Astrocyte of the cerebellum (primary cell): Measurements from ENCODE around the gene THAP4.

ENCODE experiments used
- DNase-seq: peaks from one replicate; pipeline ENCODE4 v3.0.0-alpha.2; 2011; ENCODE audit warnings: low read depth
- H3K4me3 ChIP-seq: 2 replicates; pipeline ENCODE4 v1.5.1; 2011; ENCODE audit warnings: mild to moderate bottlenecking, low read depth, low read length, moderate library complexity
- in situ Hi-C: cut with HindIII; loops from 2 replicates; pipeline ENCODE4 v1.10.0; 2017; ENCODE audit warnings: low sequenced_read_pairs
- TF ChIP-seq, protein P1 (sequence below): IDR thresholded peaks from 2 replicates; pipeline ENCODE4 v1.5.1; 2012; ENCODE audit warnings: low read length, low read depth, moderate library complexity, mild to moderate bottlenecking; ENCODE audit errors: missing control alignments

THAP4 gene

GRCh38 chr2:241641631-241642030, 4.7 kb upstream of the THAP4 start:
- DNase-seq: no peak
- TF ChIP-seq, protein P1, sequence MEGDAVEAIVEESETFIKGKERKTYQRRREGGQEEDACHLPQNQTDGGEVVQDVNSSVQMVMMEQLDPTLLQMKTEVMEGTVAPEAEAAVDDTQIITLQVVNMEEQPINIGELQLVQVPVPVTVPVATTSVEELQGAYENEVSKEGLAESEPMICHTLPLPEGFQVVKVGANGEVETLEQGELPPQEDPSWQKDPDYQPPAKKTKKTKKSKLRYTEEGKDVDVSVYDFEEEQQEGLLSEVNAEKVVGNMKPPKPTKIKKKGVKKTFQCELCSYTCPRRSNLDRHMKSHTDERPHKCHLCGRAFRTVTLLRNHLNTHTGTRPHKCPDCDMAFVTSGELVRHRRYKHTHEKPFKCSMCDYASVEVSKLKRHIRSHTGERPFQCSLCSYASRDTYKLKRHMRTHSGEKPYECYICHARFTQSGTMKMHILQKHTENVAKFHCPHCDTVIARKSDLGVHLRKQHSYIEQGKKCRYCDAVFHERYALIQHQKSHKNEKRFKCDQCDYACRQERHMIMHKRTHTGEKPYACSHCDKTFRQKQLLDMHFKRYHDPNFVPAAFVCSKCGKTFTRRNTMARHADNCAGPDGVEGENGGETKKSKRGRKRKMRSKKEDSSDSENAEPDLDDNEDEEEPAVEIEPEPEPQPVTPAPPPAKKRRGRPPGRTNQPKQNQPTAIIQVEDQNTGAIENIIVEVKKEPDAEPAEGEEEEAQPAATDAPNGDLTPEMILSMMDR: no peak
- H3K4me3 ChIP-seq: no peak overlapping the region
- in situ Hi-C loops: no loop called here

DNA sequence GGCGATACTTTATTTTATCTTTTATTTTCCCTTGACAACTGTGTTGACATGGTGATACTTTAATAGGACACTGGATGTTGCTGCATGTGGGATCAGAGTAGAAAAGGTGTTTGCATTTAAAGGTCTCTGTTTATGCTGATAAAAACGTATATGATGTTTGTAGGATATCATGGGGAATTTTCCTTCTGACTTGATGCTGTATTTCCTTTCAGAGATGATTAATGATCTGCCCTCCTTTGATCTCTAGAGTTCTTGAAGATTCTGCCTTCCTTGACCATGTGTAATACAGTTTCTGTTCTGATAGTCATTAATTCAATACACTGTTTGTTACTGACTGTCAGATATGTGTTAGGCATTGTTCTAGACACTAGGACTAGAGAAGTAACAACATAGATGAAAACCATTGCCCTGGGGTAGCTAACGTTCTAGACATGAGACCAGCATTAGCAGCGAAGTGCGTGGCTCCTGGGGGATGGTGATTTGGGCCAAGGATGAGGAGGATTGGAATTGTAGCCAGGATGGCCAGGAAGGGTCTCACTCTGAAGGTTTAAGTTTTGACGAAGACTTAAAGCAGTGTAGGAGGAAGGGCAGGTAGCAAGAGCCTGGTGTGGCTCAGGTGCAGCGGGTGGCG, 3.3 kb upstream of the THAP4 start:
- H3K4me3 ChIP-seq: no peak overlapping the region
- TF ChIP-seq, protein P1: no peak
- in situ Hi-C loops: no loop called here
- DNase-seq: no peak

DNA sequence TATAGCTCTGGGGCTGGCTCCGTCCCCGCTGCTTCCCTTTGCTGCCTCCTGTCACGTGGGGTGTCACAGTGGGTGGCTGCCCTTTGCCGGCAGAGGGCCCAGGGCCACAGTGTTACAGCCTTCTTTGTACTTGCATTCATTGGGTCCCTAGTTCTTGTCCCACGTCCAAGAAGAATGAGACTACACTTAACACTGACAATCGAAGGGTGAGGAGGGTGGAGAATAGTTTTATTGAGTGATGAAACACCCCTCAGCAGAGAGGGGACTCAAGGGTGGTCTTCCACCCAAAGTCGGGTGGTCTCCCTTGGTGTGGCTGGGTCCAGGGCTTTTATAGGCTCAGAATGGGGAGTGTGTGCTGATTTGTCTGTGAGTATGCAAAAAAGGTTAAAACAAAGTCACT, 2.4 kb upstream of the THAP4 start:
- no peak for DNase-seq
- H3K4me3 ChIP-seq: no peak overlapping the region
- TF ChIP-seq, protein P1: no peak
- in situ Hi-C loops: no loop called here

DNA sequence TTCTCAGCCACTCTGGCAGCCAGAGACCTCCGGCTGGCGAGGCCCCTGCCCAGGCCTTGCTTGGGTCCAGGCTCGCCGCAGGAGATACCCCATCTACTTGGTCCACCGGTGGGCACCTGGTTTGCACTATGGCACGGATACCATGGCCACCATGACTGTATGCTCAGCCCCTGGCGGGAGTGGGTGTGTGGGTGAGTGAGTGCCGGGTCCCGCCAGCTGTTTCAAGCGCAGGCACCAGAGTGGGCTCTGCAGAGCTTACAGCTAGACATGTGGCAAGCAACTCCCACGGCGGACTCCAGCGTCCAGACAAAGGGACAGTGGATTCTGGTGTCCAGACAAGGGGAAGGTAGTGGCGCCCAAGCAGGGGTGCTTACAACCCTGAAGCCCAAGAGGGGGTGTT, 2.0 kb upstream of the THAP4 start:
- TF ChIP-seq, protein P1: no peak
- DNase-seq: no peak
- in situ Hi-C loops: no loop called here
- H3K4me3 ChIP-seq: peak overlapping the region; percentile 86

- TF ChIP-seq, protein P1: no peak
- in situ Hi-C loops: no loop called here
- DNase-seq: no peak
- H3K4me3 ChIP-seq: peak overlapping the region; percentile 86
Measured at GRCh38 chr2:241637795-241638660, 1.1 kb upstream of the THAP4 start.

DNA sequence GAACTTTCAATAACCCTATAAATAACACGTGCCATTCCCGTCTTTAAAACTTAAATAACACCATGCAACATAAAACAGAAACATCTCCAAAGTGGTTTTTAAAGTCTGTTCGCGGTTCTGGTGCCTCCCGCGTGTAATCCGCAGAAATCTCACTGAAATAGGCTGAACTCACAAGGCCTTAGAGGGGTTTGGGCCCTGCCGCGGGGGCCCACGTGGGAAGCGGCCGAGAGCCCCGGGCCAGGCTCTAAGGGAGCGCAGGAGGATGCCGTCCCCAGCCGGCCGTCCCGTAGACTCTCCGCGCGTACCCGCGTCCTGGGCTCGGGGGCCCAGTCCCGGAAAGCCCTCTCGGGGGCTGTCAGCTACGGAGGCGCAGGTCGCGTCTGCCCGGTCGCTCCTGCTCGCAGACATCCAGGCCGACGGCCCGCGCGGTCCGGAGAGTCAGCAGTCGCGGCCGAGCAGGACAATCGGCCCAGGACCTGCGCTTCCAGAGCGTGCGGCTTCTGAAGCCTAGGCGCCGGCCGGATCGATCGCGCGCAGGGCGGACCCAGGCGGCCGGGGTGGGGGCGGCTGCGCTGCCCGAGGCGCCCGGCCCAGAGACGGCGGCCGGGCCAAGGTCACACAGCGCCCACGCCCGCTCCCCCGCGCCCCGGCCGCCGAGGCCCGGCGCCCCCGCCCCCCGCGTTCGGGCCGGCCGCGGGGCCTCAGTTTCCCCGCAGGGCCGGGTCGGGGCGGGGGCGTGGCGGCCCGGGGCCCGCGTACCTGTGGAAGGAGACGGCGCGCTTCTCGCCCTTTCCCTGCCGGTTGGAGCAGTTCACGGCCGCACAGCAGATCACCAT, 558 bp downstream of the THAP4 start:
- in situ Hi-C loops: no loop called here
- H3K4me3 ChIP-seq: peak overlapping the region; percentile 86
- TF ChIP-seq, protein P1: no peak
- no peak for DNase-seq
